K562 (cell line): ENCODE data around the gene ABCC10. TPM values are rescaled to one million over a fixed set of nuclear protein-coding genes. Genes with fewer than 3 reads are reported as not detected.

Experiments used
- ATAC-seq: fragments of 200-7000 bp; cut with Tn5 transposase; 3 replicates; pipeline ENCODE4 v1.9.1; 2020; ENCODE audit warnings: moderate library complexity
- BruUV-seq: library from RNA; stranded (reverse); fragments of 400-500 nt; replicated peaks from 2 replicates; lab custom pipeline; 2021; lab: Mats Ljungman, UMichigan
- CTCF ChIA-PET: fragments of 300-600 bp; formaldehyde crosslinking; extraction: SDS; loops from one replicate; lab custom pipeline; 2021; ENCODE audit warnings: low intra/inter-chr PET ratio; lab: Yijun Ruan, JAX
- POLR2A ChIA-PET: fragments of 300-600, 350-650 bp; sonication (Branson Sonifier 250); formaldehyde crosslinking; extraction: SDS; loops from one replicate; lab custom pipeline; 2021; ENCODE audit warnings: antibody characterized with exemption, inconsistent platforms; lab: Yijun Ruan, JAX
- DNase-seq, 4 experiments: peaks; one replicate each; pipeline versions ENCODE4 v3.0.0 to v3.0.0-alpha.2; 2011 to 2018; ENCODE audit warnings: low spot score in 3 of 4, mixed read lengths in 3 of 4; ENCODE audit errors: extremely low read depth in 1 of 4
- FAIRE-seq: peaks from 2 replicates; lab custom pipeline; 2011; peaks lifted over from hg19 to GRCh38; lab: Jason Lieb, UNC
- H2AFZ ChIP-seq: 2 replicates; pipeline ENCODE4 v1.6.0; 2011; ENCODE audit warnings: low read depth, low read length, control low read depth, inconsistent platforms
- H3K27ac ChIP-seq: fragments of 200-600 bp; 3 replicates; pipeline ENCODE4 v1.8.0; 2011; ENCODE audit warnings: low read depth, mild to moderate bottlenecking, control low read depth, inconsistent platforms, low read length, moderate library complexity, mixed read lengths; ENCODE audit errors: extremely low read depth
- H3K27me3 ChIP-seq, 2 experiments: fragments of 300-600 bp in 1 of 2; 2 replicates in 1 of 2; 3 replicates in 1 of 2; pipeline versions ENCODE4 v1.6.0 to v1.8.0; 2011; ENCODE audit warnings: inconsistent platforms in 2 of 2, low read length in 2 of 2, mild to moderate bottlenecking in 1 of 2, mixed read lengths in 1 of 2, moderate library complexity in 1 of 2; ENCODE audit not compliant: control insufficient read depth in 2 of 2, insufficient read depth in 2 of 2
- H3K36me3 ChIP-seq: fragments of 300-600 bp; 3 replicates; pipeline ENCODE4 v1.8.0; 2011; ENCODE audit warnings: mild to moderate bottlenecking, low read length, inconsistent platforms; ENCODE audit not compliant: control insufficient read depth, insufficient read depth
- H3K4me1 ChIP-seq, 2 experiments: fragments of 200-600 bp in 1 of 2; replicated peaks in 1 of 2; 2 replicates in 1 of 2; 3 replicates in 1 of 2; pipeline versions ENCODE4 v1.5.1 to v1.8.0; 2011; ENCODE audit warnings: inconsistent platforms in 2 of 2, low read length in 2 of 2, mild to moderate bottlenecking in 1 of 2, mixed read lengths in 1 of 2, moderate library complexity in 1 of 2; ENCODE audit not compliant: control insufficient read depth in 2 of 2, insufficient read depth in 2 of 2
- H3K4me2 ChIP-seq: 2 replicates; pipeline ENCODE4 v1.6.1; 2011; ENCODE audit warnings: low read length, control low read depth, inconsistent platforms, mixed read lengths; ENCODE audit not compliant: insufficient read depth
- H3K4me3 ChIP-seq: fragments of 200-600 bp; sonication (generic), shearing (Covaris generic); 2 replicates; pipeline ENCODE4 v1.5.1; 2016; ENCODE audit warnings: control low read depth, inconsistent platforms
- H3K79me2 ChIP-seq: fragments of 200-600 bp; 3 replicates; pipeline ENCODE4 v1.8.0; 2011; ENCODE audit warnings: low read length, inconsistent platforms; ENCODE audit not compliant: control insufficient read depth, insufficient read depth
- H3K9ac ChIP-seq, 2 experiments: 2 replicates each; pipeline versions ENCODE4 v1.6.0 to v1.6.1; 2011; ENCODE audit warnings: low read depth in 2 of 2, low read length in 2 of 2, control low read depth in 1 of 2, inconsistent platforms in 1 of 2, mild to moderate bottlenecking in 1 of 2, mixed read lengths in 1 of 2; ENCODE audit not compliant: insufficient read depth in 1 of 2
- H3K9me1 ChIP-seq: one replicate; pipeline ENCODE4 v1.6.0; 2011; ENCODE audit warnings: inconsistent platforms, mild to moderate bottlenecking, low read length, moderate library complexity; ENCODE audit not compliant: control insufficient read depth, insufficient read depth
- H3K9me3 ChIP-seq: replicated peaks from 2 replicates; pipeline ENCODE4 v1.5.1; 2011; ENCODE audit warnings: low read depth, low read length, inconsistent platforms; ENCODE audit not compliant: control insufficient read depth, insufficient read depth
- H4K20me1 ChIP-seq: replicated peaks from 2 replicates; pipeline ENCODE4 v1.6.1; 2011; ENCODE audit warnings: low read length, inconsistent platforms, mixed read lengths; ENCODE audit not compliant: control insufficient read depth, insufficient read depth
- BCOR ChIP-seq: fragments of 450-650 bp; IDR thresholded peaks from 2 replicates; pipeline ENCODE4 v1.6.1; 2016
- ELF1 ChIP-seq: fragments of 200-800 bp; sonication (Bioruptor generic); IDR thresholded peaks from 2 replicates; pipeline ENCODE4 v1.6.1; 2016; ENCODE audit warnings: missing genetic modification characterization, missing compliant biosample characterization
- HCFC1 ChIP-seq: IDR thresholded peaks from 2 replicates; pipeline ENCODE4 v1.6.1; 2012; ENCODE audit warnings: low read depth, low read length, improper control_type of control experiment
- RAD21 ChIP-seq, 2 experiments: fragments of 250-450 bp in 1 of 2; fragments of 450-650 bp in 1 of 2; sonication (Bioruptor Pico) in 1 of 2; formaldehyde crosslinking in 1 of 2; IDR thresholded peaks in 1 of 2; conservative IDR thresholded peaks in 1 of 2; 2 replicates each; pipeline versions ENCODE4 v1.4.0 to v1.8.0; 2020 to 2022; ENCODE audit warnings: mild to moderate bottlenecking in 2 of 2, moderate library complexity in 1 of 2
- RBM17 ChIP-seq: fragments of 200-400 bp; formaldehyde crosslinking; IDR thresholded peaks from 2 replicates; pipeline ENCODE4 v1.6.1; 2017; ENCODE audit warnings: low read depth, mild to moderate bottlenecking, low read length, borderline replicate concordance
- WGBS: fragments of 100-300 bp; shearing (Covaris generic); methylation state at CpG from one replicate; pipeline ENCODE4 v1.1.6; 2016; ENCODE audit warnings: low coverage, mixed read lengths; ENCODE audit not compliant: insufficient coverage; ENCODE audit errors: missing lambda C conversion rate; 5-methylcytosine and 5-hydroxymethylcytosine counted together
- in situ Hi-C: fragments of 300-500 bp; cut with MboI; formaldehyde crosslinking; loops from 4 replicates; pipeline ENCODE4 v1.15.0; 2018; ENCODE audit warnings: inconsistent platforms, mixed read lengths
- intact Hi-C: fragments of 100-400 bp; cut with micrococcal nuclease; formaldehyde crosslinking; loops from 2 replicates; pipeline ENCODE4 v1.14.2; 2022
- polyA plus RNA-seq, 8 experiments: library from polyadenylated mRNA; depleted of rRNA in 4 of 8; stranded (reverse) in 5 of 8; unstranded in 3 of 8; fragments of >200 nt; fragmentation: Nextera tagmentation in 2 of 8; fragmentation: Illumina TruSeq in 1 of 8; extraction: Ambion mirVana in 2 of 8; extraction: Trizol in 1 of 8; gene quantifications; 2 replicates each; pipeline versions ENCODE4 v1.2.1 to v1.2.3, GENCODE V29; 2011 to 2014; ENCODE audit warnings: inconsistent platforms in 1 of 8, missing spikeins in 1 of 8
- total RNA-seq, 7 experiments: library from RNA; depleted of rRNA in 6 of 7; stranded (reverse); fragments of >200 nt in 6 of 7; fragmentation: Illumina TruSeq in 2 of 7; extraction: Trizol in 2 of 7; gene quantifications; 2 replicates each; pipeline versions ENCODE4 v1.2.1 to v1.2.3, GENCODE V29; 2011 to 2021; ENCODE audit warnings: low replicate concordance in 1 of 7
- TF ChIP-seq, protein P1 (sequence below), 3 experiments: IDR thresholded peaks in 2 of 3; conservative IDR thresholded peaks in 1 of 3; 2 replicates each; pipeline ENCODE4 v1.5.1; 2011 to 2012; ENCODE audit warnings: low read length in 3 of 3, mild to moderate bottlenecking in 3 of 3, control low read depth in 2 of 3, improper control_type of control experiment in 1 of 3, inconsistent platforms in 1 of 3, low read depth in 1 of 3, mixed read lengths in 1 of 3, moderate library complexity in 1 of 3; ENCODE audit not compliant: insufficient read depth in 2 of 3
- TF ChIP-seq, protein P2 (sequence below): fragments of 450-650 bp; formaldehyde crosslinking; IDR thresholded peaks from 2 replicates; pipeline ENCODE4 v1.4.0; 2020; ENCODE audit warnings: mild to moderate bottlenecking, moderate library complexity

Gene ABCC10
- total and polyA plus RNA-seq, 9 of the 15 experiments (the other 6 are each of a cell fraction or from before 2014, with no cell fraction given) = 2.4 to 29.1 (median 13.7) TPM

DNA sequence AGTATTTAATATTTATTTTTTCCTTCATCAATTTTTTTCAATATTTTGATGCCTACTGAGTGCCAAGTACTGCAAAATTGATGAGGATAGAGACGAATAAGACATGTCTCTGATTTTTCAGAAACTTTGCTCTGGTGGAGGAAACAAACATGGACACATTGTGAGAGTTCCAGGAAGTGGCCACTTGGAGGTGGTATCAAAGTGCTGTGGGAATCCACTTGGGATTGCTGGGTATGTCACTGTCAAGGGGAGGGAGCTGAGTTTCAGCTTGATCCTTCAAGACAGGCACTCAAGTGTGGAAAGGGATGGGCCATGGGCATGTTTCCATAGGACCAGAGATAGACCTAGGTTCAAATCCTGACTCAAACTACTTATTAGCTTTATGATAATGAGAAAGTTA is 24.5 kb upstream of the ABCC10 start:
- DNase-seq = peak in 2 of 4 experiments; percentile 59
- no peak overlapping the region for H3K4me3 ChIP-seq
- TF ChIP-seq HCFC1 (no peak), ELF1 (tag) (peak; percentile 77), BCOR (no peak), RBM17 (no peak), RAD21 (CRISPR knock-in tag; conservative IDR thresholded peaks at IDR 0.05 in 1 of 2, IDR thresholded peaks at IDR 0.05 in 1 of 2) (0 out of 4 replicates have a peak, but pooled peaks of 1 of the 2 experiments have one; percentile 21)
- TF ChIP-seq, protein P1, sequence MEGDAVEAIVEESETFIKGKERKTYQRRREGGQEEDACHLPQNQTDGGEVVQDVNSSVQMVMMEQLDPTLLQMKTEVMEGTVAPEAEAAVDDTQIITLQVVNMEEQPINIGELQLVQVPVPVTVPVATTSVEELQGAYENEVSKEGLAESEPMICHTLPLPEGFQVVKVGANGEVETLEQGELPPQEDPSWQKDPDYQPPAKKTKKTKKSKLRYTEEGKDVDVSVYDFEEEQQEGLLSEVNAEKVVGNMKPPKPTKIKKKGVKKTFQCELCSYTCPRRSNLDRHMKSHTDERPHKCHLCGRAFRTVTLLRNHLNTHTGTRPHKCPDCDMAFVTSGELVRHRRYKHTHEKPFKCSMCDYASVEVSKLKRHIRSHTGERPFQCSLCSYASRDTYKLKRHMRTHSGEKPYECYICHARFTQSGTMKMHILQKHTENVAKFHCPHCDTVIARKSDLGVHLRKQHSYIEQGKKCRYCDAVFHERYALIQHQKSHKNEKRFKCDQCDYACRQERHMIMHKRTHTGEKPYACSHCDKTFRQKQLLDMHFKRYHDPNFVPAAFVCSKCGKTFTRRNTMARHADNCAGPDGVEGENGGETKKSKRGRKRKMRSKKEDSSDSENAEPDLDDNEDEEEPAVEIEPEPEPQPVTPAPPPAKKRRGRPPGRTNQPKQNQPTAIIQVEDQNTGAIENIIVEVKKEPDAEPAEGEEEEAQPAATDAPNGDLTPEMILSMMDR (IDR thresholded peaks at IDR 0.05 in 2 of 3, conservative IDR thresholded peaks at IDR 0.05 in 1 of 3; ENCODE audit: insufficient read depth in 2 of 3, low read depth in 1 of 3, low read length in 3 of 3) = peak; percentile 26 to 41 (median 40); a peak in 3 of 6 replicates
- TF ChIP-seq, protein P2, sequence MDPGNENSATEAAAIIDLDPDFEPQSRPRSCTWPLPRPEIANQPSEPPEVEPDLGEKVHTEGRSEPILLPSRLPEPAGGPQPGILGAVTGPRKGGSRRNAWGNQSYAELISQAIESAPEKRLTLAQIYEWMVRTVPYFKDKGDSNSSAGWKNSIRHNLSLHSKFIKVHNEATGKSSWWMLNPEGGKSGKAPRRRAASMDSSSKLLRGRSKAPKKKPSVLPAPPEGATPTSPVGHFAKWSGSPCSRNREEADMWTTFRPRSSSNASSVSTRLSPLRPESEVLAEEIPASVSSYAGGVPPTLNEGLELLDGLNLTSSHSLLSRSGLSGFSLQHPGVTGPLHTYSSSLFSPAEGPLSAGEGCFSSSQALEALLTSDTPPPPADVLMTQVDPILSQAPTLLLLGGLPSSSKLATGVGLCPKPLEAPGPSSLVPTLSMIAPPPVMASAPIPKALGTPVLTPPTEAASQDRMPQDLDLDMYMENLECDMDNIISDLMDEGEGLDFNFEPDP (CRISPR knock-in tag) = no peak
- H3K36me3 ChIP-seq = no peaks in the 10 kb centered on the region
- H2AFZ ChIP-seq = no peak overlapping the region
- no TSS peak for BruUV-seq
- H3K79me2 ChIP-seq = no peaks in the 10 kb centered on the region
- H3K9me1 ChIP-seq = no peaks in the 10 kb centered on the region
- H3K9me3 ChIP-seq = no peaks in the 10 kb centered on the region
- H3K27me3 ChIP-seq = peaks cover 9 to 11% of the 10 kb centered on the region in 2 experiments; a peak in 3 of 5 replicates
- H3K9ac ChIP-seq = no peak overlapping the region
- peaks cover 0 to 7% of the 10 kb centered on the region in 2 experiments; a peak in 3 of 5 replicates for H3K4me1 ChIP-seq
- ChIA-PET CTCF (no interaction called here), POLR2A (interaction anchor here (0.7 kb wide), 1 partner anchor 28 kb away, joined by 3 read pairs; no protein-coding TSS in a partner anchor)
- FAIRE-seq = no peak
- no peak overlapping the region for H3K4me2 ChIP-seq
- in situ Hi-C loops (no loop called here), intact Hi-C loops (no loop called here)
- H3K27ac ChIP-seq = no peak overlapping the region
- no peaks in the 10 kb centered on the region for H4K20me1 ChIP-seq
- ATAC-seq = peak; percentile 70
- 0% methylated on average over 1 of the region's 1 CpG for WGBS
